KMS-11 (cell line): ENCODE results near the gene DCP2.

Experiments
- H2AFZ ChIP-seq: fragments of 200-600 bp; sonication (generic); 2 replicates; pipeline ENCODE4 v1.6.1; 2016; ENCODE audit warnings: antibody characterized with exemption, mixed run types, low read depth
- H3K27ac ChIP-seq: fragments of 200-600 bp; sonication (generic); 2 replicates; pipeline ENCODE4 v1.6.1; 2016; ENCODE audit warnings: mild to moderate bottlenecking, mixed run types
- H3K27me3 ChIP-seq: fragments of 200-600 bp; sonication (generic); 2 replicates; pipeline ENCODE4 v1.6.1; 2017; ENCODE audit warnings: mild to moderate bottlenecking, low read depth, mixed run types, moderate library complexity; ENCODE audit not compliant: insufficient read depth
- H3K36me3 ChIP-seq: fragments of 200-600 bp; sonication (generic); 2 replicates; pipeline ENCODE4 v1.6.1; 2017; ENCODE audit warnings: mild to moderate bottlenecking, mixed run types; ENCODE audit not compliant: insufficient read depth
- H3K4me1 ChIP-seq: fragments of 200-600 bp; sonication (generic); 2 replicates; pipeline ENCODE4 v1.6.1; 2016; ENCODE audit warnings: mild to moderate bottlenecking, low read depth, mixed run types; ENCODE audit not compliant: poor library complexity, severe bottlenecking
- H3K4me2 ChIP-seq: fragments of 200-600 bp; sonication (generic); 2 replicates; pipeline ENCODE4 v1.7.0; 2016; ENCODE audit warnings: mild to moderate bottlenecking, mixed run types
- H3K4me3 ChIP-seq: fragments of 200-600 bp; sonication (generic); IDR thresholded peaks from 2 replicates; pipeline ENCODE4 v1.6.1; 2017; ENCODE audit warnings: low read depth, low read length, mixed read lengths; ENCODE audit not compliant: insufficient read depth
- H3K79me2 ChIP-seq: fragments of 200-600 bp; sonication (generic); 2 replicates; pipeline ENCODE4 v1.6.1; 2016; ENCODE audit warnings: low read depth, mixed run types; ENCODE audit not compliant: insufficient read depth
- H3K9ac ChIP-seq: fragments of 200-600 bp; sonication (generic); 2 replicates; pipeline ENCODE4 v1.6.1; 2016; ENCODE audit warnings: mild to moderate bottlenecking, mixed run types
- H4K20me1 ChIP-seq: fragments of 200-600 bp; sonication (generic); 2 replicates; pipeline ENCODE4 v1.6.1; 2016; ENCODE audit warnings: mild to moderate bottlenecking, mixed run types; ENCODE audit not compliant: insufficient read depth
- TF ChIP-seq, protein P1 (sequence below): fragments of 200-600 bp; sonication (generic); conservative IDR thresholded peaks from 2 replicates; pipeline ENCODE4 v1.6.1; 2017; ENCODE audit warnings: low read depth, mild to moderate bottlenecking, antibody characterized with exemption, low read length, moderate library complexity, mixed read lengths

The DCP2 gene

DNA sequence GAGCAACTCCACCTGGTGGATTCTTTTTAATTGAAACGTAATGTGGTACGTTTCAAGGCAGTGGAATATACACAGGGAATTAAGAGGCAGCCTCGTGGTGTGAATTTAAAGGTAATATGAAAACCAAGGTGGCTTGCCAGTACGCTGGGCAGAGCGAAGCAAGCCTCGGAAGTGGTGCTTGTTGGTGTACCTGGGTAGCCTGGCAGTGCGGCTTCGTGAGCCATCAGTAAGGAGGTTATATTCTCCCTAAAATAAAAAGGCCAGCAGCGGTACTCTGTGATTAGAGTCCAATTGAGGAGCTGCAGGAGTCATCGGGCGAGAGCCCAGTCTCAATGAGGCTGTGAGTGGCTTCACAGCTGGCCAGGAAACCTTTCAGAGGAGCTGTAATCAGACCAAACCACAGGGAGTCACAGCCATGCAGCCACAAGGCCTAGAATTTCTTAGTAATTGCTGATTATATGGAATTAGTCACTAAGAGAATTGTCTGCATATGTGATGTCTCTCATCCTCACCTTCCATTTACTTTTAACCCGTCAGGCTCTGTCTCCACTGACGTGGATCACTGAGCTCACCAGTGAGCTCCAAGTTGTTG lies 57.7 kb downstream of the DCP2 start:
- Histone ChIP-seq H3K79me2 (no peaks in the 10 kb centered on the region), H3K4me3 (no peak overlapping the region), H3K4me2 (no peak overlapping the region), H3K27me3 (no peaks in the 10 kb centered on the region), H4K20me1 (no peaks in the 10 kb centered on the region), H2AFZ (no peak overlapping the region), H3K36me3 (no peaks in the 10 kb centered on the region), H3K4me1 (no peaks in the 10 kb centered on the region), H3K9ac (no peak overlapping the region), H3K27ac (no peak overlapping the region)
- TF ChIP-seq, protein P1, sequence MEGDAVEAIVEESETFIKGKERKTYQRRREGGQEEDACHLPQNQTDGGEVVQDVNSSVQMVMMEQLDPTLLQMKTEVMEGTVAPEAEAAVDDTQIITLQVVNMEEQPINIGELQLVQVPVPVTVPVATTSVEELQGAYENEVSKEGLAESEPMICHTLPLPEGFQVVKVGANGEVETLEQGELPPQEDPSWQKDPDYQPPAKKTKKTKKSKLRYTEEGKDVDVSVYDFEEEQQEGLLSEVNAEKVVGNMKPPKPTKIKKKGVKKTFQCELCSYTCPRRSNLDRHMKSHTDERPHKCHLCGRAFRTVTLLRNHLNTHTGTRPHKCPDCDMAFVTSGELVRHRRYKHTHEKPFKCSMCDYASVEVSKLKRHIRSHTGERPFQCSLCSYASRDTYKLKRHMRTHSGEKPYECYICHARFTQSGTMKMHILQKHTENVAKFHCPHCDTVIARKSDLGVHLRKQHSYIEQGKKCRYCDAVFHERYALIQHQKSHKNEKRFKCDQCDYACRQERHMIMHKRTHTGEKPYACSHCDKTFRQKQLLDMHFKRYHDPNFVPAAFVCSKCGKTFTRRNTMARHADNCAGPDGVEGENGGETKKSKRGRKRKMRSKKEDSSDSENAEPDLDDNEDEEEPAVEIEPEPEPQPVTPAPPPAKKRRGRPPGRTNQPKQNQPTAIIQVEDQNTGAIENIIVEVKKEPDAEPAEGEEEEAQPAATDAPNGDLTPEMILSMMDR: no peak

DNA sequence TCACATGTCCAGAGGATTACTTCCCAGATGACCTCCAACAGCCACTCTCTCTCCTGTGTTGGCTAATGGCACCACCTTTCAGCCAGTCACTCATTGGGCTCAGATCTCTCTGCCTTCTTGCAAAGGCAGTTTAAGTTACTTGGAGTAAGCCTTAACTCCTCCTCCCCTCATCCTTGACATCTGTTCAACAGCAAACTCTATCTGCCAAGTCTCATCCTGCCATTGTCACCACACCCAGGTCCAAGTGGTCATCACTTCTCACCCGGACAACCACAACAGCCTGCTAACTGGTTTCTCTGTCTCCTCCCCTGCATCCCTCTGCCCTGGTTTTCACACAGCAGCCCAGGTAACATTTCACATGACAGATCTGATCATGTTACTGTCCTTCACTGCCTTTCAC lies 58.5 kb downstream of the DCP2 start:
- Histone ChIP-seq H3K36me3 (no peaks in the 10 kb centered on the region), H3K4me3 (no peak overlapping the region), H3K4me1 (no peaks in the 10 kb centered on the region), H2AFZ (no peak overlapping the region), H3K27ac (no peak overlapping the region), H3K9ac (no peak overlapping the region), H4K20me1 (no peaks in the 10 kb centered on the region), H3K4me2 (no peak overlapping the region), H3K79me2 (no peaks in the 10 kb centered on the region), H3K27me3 (no peaks in the 10 kb centered on the region)
- TF ChIP-seq, protein P1: no peak

DNA sequence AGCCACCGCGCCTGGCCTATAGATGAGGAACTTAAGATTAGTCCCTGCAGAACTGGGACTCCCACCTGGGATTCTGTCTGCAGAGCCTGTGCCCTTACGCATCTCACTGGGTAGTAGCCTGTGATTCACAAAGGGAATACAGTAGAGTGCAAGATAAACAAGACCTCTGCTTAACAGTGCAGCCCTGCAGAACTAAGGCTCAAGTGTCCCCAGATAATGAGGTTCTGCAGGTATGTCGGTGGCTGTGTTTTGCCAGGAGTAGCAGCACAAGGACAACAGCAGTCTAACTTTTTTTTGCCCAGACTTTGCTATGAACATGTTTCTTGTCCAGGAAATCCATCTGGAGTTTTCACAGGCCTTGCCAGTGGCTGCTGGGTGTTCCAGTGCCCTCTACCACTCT lies 59.7 kb downstream of the DCP2 start:
- no peak overlapping the region for H3K9ac ChIP-seq
- TF ChIP-seq, protein P1: no peak
- H3K36me3 ChIP-seq: no peaks in the 10 kb centered on the region
- H3K27me3 ChIP-seq: no peaks in the 10 kb centered on the region
- no peak overlapping the region for H3K4me2 ChIP-seq
- H3K79me2 ChIP-seq: no peaks in the 10 kb centered on the region
- no peak overlapping the region for H2AFZ ChIP-seq
- H3K27ac ChIP-seq: no peak overlapping the region
- H3K4me3 ChIP-seq: no peak overlapping the region
- H4K20me1 ChIP-seq: no peaks in the 10 kb centered on the region
- H3K4me1 ChIP-seq: no peaks in the 10 kb centered on the region

DNA sequence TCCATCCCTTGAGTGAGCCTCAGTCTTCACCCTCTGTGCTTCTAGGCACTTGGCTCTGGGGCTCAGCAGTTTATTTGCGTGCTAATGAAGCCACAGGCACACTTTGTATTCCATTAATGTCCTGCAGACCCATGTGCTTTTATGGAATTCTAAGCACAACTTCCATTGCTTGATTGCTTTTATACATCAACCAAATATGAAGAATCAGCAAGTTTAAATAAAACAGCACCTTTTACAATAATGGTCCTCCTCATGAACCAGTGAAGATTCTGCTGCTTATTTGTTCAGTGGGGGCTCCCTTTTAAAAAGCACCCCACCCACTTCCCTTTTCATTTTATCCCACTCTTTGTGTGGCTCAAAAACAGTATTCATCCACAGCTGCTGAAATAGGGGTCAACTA lies 60.2 kb downstream of the DCP2 start:
- no peaks in the 10 kb centered on the region for H3K79me2 ChIP-seq
- H2AFZ ChIP-seq: no peak overlapping the region
- H3K4me2 ChIP-seq: no peak overlapping the region
- H3K4me3 ChIP-seq: no peak overlapping the region
- TF ChIP-seq, protein P1: no peak
- no peak overlapping the region for H3K27ac ChIP-seq
- no peaks in the 10 kb centered on the region for H3K36me3 ChIP-seq
- no peaks in the 10 kb centered on the region for H3K27me3 ChIP-seq
- no peaks in the 10 kb centered on the region for H3K4me1 ChIP-seq
- no peak overlapping the region for H3K9ac ChIP-seq
- no peaks in the 10 kb centered on the region for H4K20me1 ChIP-seq
